HUES48 (cell line): ENCODE results near the gene CUX1.
"Not testable (repeated sequence)": the region's sequence is repeated elsewhere in the genome, so short reads cannot be mapped to it uniquely, and the experiment has no call there.

Source experiments
- H3K27ac ChIP-seq: one replicate; pipeline ENCODE4 v1.7.0; 2013; ENCODE audit warnings: low read depth, low read length, inconsistent platforms
- H3K27me3 ChIP-seq: 2 replicates; pipeline ENCODE4 v1.6.1; 2013; ENCODE audit warnings: mild to moderate bottlenecking, low read length; ENCODE audit not compliant: control insufficient read depth, insufficient read depth
- H3K36me3 ChIP-seq: 2 replicates; pipeline ENCODE4 v1.6.1; 2013; ENCODE audit warnings: low read length; ENCODE audit not compliant: control insufficient read depth, insufficient read depth
- H3K4me1 ChIP-seq: 2 replicates; pipeline ENCODE4 v1.6.1; 2013; ENCODE audit warnings: mild to moderate bottlenecking, low read length; ENCODE audit not compliant: control insufficient read depth, insufficient read depth
- H3K4me3 ChIP-seq: 2 replicates; pipeline ENCODE4 v1.5.1; 2013; ENCODE audit warnings: mild to moderate bottlenecking, low read depth, low read length
- H3K9ac ChIP-seq: 2 replicates; pipeline ENCODE4 v1.6.1; 2013; ENCODE audit warnings: mild to moderate bottlenecking, low read depth, low read length, moderate library complexity
- H3K9me3 ChIP-seq: 2 replicates; pipeline ENCODE4 v1.6.1; 2013; ENCODE audit warnings: low read length; ENCODE audit not compliant: control insufficient read depth, insufficient read depth

The CUX1 gene

DNA sequence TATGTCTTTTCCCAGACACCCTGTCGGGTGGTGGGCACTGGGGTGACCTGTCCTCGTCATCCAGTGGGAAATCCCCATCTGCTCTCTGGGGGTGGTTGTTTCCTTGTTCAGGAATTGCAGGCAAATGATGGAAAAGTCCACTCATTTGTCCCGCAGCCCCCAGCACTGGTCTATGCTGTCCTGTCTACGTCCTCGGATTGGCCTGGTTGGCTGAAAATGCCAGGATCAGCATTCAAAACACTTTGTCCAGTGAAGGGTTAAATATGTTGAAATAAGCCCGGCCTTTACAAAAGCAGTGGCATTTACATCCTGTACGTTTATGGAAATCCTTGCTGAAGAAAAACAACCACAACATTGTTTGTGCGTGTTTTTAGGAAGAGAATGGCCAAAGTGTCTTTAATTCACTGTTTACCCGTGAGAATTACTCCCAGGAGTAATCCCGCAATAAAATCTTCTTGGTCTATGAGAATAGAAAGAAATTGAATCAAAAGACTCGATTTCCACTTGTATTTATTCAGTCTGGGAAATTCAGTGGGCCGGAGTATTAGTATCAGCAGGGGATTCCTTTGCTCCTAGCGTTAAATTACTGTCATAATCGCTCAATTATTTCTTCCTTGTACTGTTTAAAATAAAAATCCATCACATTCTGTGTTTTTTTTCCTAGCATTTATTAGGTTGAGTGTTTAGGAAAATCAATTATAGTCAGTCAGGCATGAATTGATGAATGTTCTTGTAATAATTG is 352.4 kb downstream of the CUX1 start:
- Histone ChIP-seq H3K4me1 (no peaks in the 10 kb centered on the region), H3K36me3 (peaks cover 27% of the 10 kb centered on the region), H3K9ac (no peak overlapping the region), H3K4me3 (no peak overlapping the region), H3K27ac (peak overlapping the region; percentile 41), H3K27me3 (no peaks in the 10 kb centered on the region), H3K9me3 (no peaks in the 10 kb centered on the region)

DNA sequence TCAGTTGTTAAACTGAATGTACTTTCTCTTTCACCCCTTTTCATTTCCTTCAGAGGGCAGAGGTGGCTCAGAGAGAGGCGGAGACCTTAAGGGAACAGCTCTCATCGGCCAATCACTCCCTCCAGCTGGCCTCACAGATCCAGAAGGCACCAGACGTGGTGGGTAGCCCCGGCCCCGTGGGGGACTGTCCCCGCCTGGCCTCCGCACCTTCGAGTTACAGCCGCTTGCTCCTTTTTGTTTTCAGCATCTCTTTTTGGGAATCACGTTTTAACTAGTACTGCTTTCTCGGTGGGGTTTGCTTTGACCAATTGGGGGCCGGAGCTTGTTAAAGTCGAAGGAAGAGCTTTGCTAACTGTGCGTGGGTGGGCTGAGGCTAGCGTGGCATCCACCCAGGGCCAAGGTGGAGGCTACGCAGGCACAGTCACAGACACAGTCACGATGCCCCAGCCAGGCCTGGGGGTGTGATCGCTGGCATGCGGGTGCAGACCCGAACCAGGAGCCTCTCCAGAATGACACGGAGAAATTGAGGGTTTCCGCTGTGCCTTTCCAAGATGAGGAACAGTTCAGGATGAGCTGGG is 353.1 kb downstream of the CUX1 start:
- Histone ChIP-seq H3K27ac (no peak overlapping the region), H3K27me3 (no peaks in the 10 kb centered on the region), H3K4me1 (no peaks in the 10 kb centered on the region), H3K9me3 (no peaks in the 10 kb centered on the region), H3K9ac (no peak overlapping the region), H3K36me3 (peaks cover 31% of the 10 kb centered on the region), H3K4me3 (no peak overlapping the region)

DNA sequence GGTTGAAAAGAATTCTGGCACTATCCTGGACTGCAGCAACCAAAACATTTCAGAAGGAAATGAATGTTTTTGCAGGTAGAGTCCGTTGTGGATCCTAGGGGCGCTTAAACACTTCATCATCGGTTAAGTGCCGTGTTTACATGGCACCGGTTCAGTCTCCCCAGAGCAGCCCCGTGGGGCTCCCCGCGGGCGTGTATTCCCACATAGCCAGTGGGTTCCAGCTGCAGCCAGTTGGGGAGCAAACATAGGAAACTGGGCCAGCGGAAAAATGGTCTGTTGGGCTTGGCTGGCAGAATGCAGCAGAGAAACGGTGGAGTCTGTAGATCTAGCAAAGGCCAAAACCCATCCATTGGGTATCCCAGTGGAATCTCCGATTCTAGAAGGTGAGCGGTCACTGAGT is 356.2 kb downstream of the CUX1 start:
- Histone ChIP-seq H3K27me3 (no peaks in the 10 kb centered on the region), H3K9me3 (no peaks in the 10 kb centered on the region), H3K36me3 (peaks cover 33% of the 10 kb centered on the region), H3K9ac (no peak overlapping the region), H3K4me3 (no peak overlapping the region), H3K4me1 (no peaks in the 10 kb centered on the region), H3K27ac (no peak overlapping the region)

DNA sequence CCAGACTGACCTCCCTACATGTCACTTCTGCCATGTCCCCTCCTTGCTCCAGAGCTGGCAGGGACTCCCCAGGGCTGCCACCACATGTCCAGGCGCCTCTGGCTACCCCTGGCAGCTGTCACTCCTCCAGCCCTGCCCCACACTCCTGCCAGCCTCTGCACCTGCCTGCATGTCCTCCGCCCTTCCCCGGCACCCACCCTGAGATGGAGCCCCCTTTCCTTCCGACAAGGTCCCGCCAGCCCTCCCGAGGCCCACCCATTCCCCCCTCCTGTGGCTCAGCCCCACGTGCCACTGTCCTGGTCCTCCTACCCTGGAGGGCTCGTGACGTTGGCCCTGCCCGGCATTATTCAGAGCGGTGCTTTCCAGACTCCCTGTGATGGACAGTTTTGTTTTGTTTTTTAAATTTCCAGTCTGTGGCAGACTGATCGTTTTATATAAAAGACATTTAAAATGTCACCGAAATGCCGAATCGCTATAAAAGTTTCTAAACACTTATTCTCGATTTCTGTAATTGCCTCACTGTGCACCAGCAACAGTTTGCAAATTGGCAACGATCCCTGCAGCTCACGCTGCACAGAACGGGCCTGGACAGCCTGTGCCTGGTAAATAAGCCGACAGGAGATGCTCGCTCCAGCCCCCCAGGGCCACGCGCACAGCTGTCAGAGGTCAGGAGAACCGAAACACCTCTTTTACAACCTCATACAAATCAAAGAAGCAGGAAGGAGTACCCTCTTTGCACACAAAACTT is 358.2 kb downstream of the CUX1 start:
- no peaks in the 10 kb centered on the region for H3K4me1 ChIP-seq
- H3K9me3 ChIP-seq, result no peaks in the 10 kb centered on the region
- H3K4me3 ChIP-seq, result no peak overlapping the region
- H3K27ac ChIP-seq, result no peak overlapping the region
- H3K27me3 ChIP-seq, result no peaks in the 10 kb centered on the region
- no peak overlapping the region for H3K9ac ChIP-seq
- H3K36me3 ChIP-seq, result peaks cover 44% of the 10 kb centered on the region

DNA sequence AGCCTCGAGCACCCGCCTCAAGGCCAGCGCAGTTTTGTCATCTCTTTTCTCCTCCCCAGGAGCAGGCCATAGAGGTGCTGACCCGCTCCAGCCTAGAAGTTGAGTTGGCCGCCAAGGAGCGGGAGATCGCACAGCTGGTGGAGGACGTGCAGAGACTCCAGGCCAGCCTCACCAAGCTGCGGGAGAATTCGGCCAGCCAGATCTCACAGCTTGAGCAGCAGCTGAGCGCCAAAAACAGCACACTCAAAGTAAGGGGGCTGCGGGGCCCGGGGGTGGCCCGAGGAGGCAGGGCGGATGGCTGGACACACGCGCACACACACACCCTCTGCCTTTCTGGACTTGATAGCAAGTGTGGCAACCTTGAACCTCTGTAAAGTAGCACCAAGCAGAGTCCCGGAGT is 361.0 kb downstream of the CUX1 start:
- Histone ChIP-seq H3K36me3 (peaks cover 49% of the 10 kb centered on the region), H3K4me3 (no peak overlapping the region), H3K4me1 (no peaks in the 10 kb centered on the region), H3K9me3 (no peaks in the 10 kb centered on the region), H3K9ac (no peak overlapping the region), H3K27me3 (no peaks in the 10 kb centered on the region), H3K27ac (no peak overlapping the region)

DNA sequence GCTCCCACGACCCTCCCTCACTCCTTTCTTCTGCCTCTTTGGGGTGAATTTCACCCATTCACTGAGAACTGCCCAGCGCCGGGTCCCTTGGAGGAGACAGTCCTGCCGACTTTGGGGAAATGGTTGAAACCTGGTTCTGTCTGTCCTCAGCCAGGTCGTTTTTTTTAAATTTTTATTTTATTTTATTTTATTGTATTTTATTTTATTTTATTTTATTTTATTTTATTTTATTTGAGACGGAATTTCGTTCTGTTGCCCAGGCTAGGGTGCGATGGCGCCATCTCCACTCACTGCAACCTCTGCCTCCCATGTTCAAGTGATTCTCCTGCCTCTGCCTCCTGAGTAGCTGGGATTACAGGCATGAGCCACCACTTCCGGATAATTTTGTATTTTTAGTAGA is 363.3 kb downstream of the CUX1 start:
- no peak overlapping the region for H3K9ac ChIP-seq
- no peaks in the 10 kb centered on the region for H3K9me3 ChIP-seq
- no peaks in the 10 kb centered on the region for H3K27me3 ChIP-seq
- no peak overlapping the region for H3K4me3 ChIP-seq
- peaks cover 49% of the 10 kb centered on the region for H3K36me3 ChIP-seq
- no peaks in the 10 kb centered on the region for H3K4me1 ChIP-seq
- H3K27ac ChIP-seq, result no peak overlapping the region

DNA sequence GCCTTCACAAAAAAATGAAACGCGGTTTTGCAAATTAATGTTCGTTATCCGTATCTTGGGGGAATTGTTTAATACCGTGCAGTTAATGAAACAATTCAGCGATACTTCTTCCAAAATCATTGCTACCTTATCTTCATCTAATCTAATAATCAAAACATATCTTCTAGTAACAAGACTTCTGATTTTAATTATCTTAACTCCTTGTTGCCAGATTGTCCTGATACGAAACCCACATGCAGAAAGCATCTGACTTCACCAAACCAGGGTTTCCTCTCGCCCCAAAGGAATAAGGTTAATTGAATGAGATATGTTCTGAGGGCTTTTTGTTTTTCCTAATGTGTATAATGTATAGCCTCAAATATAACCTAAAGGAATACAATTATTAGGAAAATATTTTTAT is 364.1 kb downstream of the CUX1 start:
- Histone ChIP-seq H3K4me1 (no peaks in the 10 kb centered on the region), H3K27me3 (no peaks in the 10 kb centered on the region), H3K27ac (no peak overlapping the region), H3K9me3 (no peaks in the 10 kb centered on the region), H3K36me3 (peaks cover 55% of the 10 kb centered on the region), H3K9ac (no peak overlapping the region), H3K4me3 (no peak overlapping the region)

DNA sequence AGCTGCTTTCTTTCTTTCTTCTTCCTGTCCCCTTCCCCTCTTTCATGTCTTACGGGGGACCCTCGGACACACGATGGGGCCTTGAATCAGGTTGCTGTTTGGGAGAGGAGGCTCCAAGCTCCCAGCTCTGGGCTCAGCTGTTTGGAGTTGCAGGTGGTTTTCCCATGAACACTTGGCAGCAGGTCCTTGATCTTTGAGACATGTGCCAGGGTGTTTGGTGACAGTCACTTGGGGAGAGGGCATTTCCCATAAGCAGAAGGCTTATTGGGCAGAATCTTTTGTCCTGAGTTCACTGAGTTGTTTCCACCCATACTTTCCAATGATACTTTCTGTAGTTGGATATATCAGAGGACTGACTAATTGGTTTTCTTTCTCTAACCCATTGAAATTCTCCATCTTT is 364.6 kb downstream of the CUX1 start:
- H3K36me3 ChIP-seq, result peaks cover 55% of the 10 kb centered on the region

DNA sequence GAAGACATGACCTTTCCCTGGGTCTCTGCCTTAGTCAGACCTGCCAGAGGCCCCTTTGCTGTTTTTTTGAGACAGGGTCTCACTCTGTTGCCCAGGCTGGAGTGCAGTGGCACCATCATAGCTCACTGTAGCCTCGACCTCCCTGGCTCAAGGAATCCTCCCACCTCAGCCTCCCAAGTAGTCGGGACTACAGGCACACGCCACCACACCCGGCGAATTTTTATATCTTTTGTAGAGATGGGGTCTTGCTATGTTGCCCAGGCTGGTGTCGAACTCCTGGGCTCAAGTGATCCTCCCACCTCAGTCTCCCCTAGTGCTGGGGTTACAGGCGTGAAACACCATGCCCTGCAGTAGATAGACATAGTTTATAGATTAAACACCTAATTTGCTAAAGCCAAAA is 366.4 kb downstream of the CUX1 start:
- peaks cover 47% of the 10 kb centered on the region for H3K36me3 ChIP-seq
- H3K4me1 ChIP-seq, H3K27ac ChIP-seq, H3K4me3 ChIP-seq, H3K27me3 ChIP-seq, H3K9me3 ChIP-seq, H3K9ac ChIP-seq: not testable (repeated sequence)

More for the DNA sequence above, 364.6 kb downstream of the CUX1 start:
- Histone ChIP-seq H3K4me1 (no peaks in the 10 kb centered on the region), H3K9me3 (no peaks in the 10 kb centered on the region), H3K4me3 (no peak overlapping the region), H3K9ac (no peak overlapping the region), H3K27ac (no peak overlapping the region), H3K27me3 (no peaks in the 10 kb centered on the region)

DNA sequence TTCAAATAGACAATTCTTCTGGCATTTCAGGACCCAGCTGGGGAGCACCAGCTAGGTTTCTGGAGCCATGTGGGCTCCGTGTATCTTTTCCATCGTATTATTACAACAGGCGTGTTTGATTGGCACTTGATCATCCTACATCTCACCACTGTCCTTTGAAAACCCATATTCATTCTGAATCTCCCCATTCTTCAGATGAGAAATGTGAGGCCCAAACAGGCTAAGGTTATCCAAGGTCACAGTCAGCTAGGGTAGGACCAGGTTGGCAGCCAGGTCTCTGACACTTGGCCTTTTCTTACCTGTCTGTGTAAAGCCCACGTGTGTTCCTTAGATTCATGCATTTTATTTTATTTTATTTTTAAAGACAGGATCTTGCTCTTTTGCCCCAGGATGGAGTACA is 366.9 kb downstream of the CUX1 start:
- Histone ChIP-seq H3K27me3 (no peaks in the 10 kb centered on the region), H3K36me3 (peaks cover 42% of the 10 kb centered on the region), H3K4me1 (no peaks in the 10 kb centered on the region), H3K9ac (no peak overlapping the region), H3K27ac (no peak overlapping the region), H3K9me3 (no peaks in the 10 kb centered on the region), H3K4me3 (no peak overlapping the region)

DNA sequence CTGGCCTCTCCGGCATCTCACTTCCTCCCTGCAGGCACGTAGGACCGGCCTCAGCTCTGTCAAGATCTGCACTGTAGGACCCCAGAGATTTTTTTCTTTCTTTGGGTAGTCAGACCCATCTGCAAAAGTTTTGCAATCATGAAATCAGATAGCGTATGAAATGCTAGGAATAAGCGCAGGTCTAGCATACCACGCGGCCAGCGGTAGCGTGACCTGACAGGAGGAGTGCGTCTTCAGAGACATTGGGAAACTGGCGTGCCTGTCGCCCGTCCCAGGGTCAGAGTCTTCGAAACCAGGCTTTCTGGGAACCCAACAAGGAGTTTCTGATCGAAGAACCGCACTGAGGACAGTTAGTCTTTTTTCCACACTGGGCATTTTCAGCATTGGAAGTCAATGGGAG is 368.4 kb downstream of the CUX1 start:
- H3K27me3 ChIP-seq, result no peaks in the 10 kb centered on the region
- no peak overlapping the region for H3K4me3 ChIP-seq
- H3K4me1 ChIP-seq, result peaks cover 10% of the 10 kb centered on the region; the same call in 1 of the 2 replicates
- no peak overlapping the region for H3K9ac ChIP-seq
- peaks cover 43% of the 10 kb centered on the region for H3K36me3 ChIP-seq
- no peaks in the 10 kb centered on the region for H3K9me3 ChIP-seq
- no peak overlapping the region for H3K27ac ChIP-seq
